Tibial artery (tissue), 4 donors: ENCODE data around the gene TMIGD2.

ENCODE experiments used
- DNase-seq, 2 donors: peaks; one replicate each; pipeline ENCODE4 v3.0.0-alpha.2; 2019
- H3K27ac ChIP-seq, 2 donors: fragments of 200-600 bp; sonication (generic) in 1 of 2; 1 replicate in 1 of 2; 2 replicates in 1 of 2; pipeline ENCODE4 v1.5.1; 2018 to 2019; ENCODE audit warnings: mild to moderate bottlenecking in 1 of 2
- H3K27me3 ChIP-seq, 2 donors: fragments of 200-600 bp; sonication (generic) in 1 of 2; one replicate each; pipeline versions ENCODE4 v1.5.1 to v1.6.0; 2016 to 2019
- H3K36me3 ChIP-seq, 3 donors: fragments of 200-600 bp; sonication (generic) in 2 of 3; one replicate each; pipeline ENCODE4 v1.5.1; 2016 to 2019; ENCODE audit warnings: mild to moderate bottlenecking in 2 of 3
- H3K4me1 ChIP-seq, 4 donors: fragments of 200-600 bp; sonication (generic) in 2 of 4; 1 replicate in 3 of 4; 2 replicates in 1 of 4; pipeline ENCODE4 v1.5.1; 2016 to 2019
- H3K4me3 ChIP-seq, 2 donors: fragments of 200-600 bp; sonication (generic) in 1 of 2; 1 replicate in 1 of 2; 2 replicates in 1 of 2; pipeline ENCODE4 v1.5.1; 2018 to 2019; ENCODE audit warnings: mild to moderate bottlenecking in 2 of 2
- H3K9me3 ChIP-seq, 3 donors: fragments of 200-600 bp; sonication (generic) in 1 of 3; one replicate each; pipeline ENCODE4 v1.5.1; 2016 to 2019
- intact Hi-C: fragments of 100-400 bp; cut with DNase I; formaldehyde crosslinking; loops from one replicate; pipeline ENCODE4 v1.15.0; 2023; ENCODE audit warnings: low total_unique reads
- TF ChIP-seq, protein P1 (sequence below), 2 experiments: fragments of 200-600 bp in 1 of 2; fragments of 450-650 bp in 1 of 2; IDR thresholded peaks; one replicate each; pipeline ENCODE4 v1.5.1; 2017 to 2019; ENCODE audit warnings: antibody characterized with exemption in 2 of 2, mild to moderate bottlenecking in 1 of 2, moderate library complexity in 1 of 2

TMIGD2 gene

GRCh38 chr19:4305257-4305612 lies 3.0 kb upstream of the TMIGD2 start:
- Histone ChIP-seq H3K4me1 (peaks cover 0 to 6% (median 2%) of the 10 kb centered on the region in 4 donors), H3K27ac (no peak overlapping the region), H3K4me3 (no peak overlapping the region), H3K9me3 (no peaks in the 10 kb centered on the region), H3K36me3 (no peaks in the 10 kb centered on the region), H3K27me3 (peaks cover 0 to 55% of the 10 kb centered on the region in 2 donors)
- DNase-seq, result no peak
- intact Hi-C loops, result no loop called here
- TF ChIP-seq, protein P1, sequence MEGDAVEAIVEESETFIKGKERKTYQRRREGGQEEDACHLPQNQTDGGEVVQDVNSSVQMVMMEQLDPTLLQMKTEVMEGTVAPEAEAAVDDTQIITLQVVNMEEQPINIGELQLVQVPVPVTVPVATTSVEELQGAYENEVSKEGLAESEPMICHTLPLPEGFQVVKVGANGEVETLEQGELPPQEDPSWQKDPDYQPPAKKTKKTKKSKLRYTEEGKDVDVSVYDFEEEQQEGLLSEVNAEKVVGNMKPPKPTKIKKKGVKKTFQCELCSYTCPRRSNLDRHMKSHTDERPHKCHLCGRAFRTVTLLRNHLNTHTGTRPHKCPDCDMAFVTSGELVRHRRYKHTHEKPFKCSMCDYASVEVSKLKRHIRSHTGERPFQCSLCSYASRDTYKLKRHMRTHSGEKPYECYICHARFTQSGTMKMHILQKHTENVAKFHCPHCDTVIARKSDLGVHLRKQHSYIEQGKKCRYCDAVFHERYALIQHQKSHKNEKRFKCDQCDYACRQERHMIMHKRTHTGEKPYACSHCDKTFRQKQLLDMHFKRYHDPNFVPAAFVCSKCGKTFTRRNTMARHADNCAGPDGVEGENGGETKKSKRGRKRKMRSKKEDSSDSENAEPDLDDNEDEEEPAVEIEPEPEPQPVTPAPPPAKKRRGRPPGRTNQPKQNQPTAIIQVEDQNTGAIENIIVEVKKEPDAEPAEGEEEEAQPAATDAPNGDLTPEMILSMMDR (IDR thresholded peaks at IDR 0.05), result no peak

GRCh38 chr19:4304538-4305256 lies 2.5 kb upstream of the TMIGD2 start, which contains the start of gene FSD1:
Gene FSD1 (plus strand): TSS chr19:4304598. CDS start chr19:4304747, 149 bp downstream.
- Histone ChIP-seq H3K27me3 (peaks cover 0 to 56% of the 10 kb centered on the region in 2 donors), H3K9me3 (no peaks in the 10 kb centered on the region), H3K36me3 (no peaks in the 10 kb centered on the region), H3K27ac (no peak within 1 kb of the TSS), H3K4me1 (peaks cover 0 to 6% (median 2%) of the 10 kb centered on the region in 4 donors), H3K4me3 (peak within 1 kb of the TSS in 1 of 2 donors; percentile 25)
- intact Hi-C loops, result no loop called here
- TF ChIP-seq, protein P1 (IDR thresholded peaks at IDR 0.05), result no peak
- no peak for DNase-seq

DNA sequence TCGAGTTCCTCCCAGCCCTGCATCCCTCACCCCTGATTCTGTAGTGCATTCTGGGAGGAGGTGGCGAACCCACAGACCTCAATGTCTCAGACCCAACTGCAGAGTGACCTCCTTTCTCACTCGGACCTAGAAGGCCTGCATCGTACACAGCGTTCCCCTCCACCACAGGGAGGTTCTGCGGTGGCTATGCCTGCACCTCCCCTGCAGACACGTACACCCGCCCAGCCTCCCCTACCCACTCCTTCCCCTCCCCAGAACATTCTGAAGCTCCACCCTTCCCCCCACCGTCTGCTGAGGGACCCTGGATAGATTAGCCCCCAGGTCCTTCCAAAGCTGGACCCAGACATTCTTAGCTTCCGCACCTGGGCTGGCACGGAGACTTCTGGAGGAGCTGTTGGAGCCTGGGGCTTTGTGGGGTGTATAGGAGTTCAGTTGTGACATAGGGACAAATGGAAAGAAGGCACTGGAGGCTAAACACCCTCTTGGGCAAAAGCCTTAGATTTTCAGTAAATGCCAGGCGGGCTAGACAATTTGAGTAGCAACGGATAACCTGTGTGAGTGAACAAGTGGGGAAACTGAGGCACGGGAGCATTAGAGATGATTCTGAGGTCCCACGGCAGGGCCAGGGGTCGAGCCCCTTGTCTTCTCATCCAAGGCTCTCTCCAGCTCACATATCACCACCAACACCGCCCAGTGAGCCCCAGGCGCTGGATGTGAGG lies 1.8 kb upstream of the TMIGD2 start:
- no peak overlapping the region for H3K4me3 ChIP-seq
- TF ChIP-seq, protein P1 (IDR thresholded peaks at IDR 0.05), result no peak
- no peak overlapping the region for H3K27ac ChIP-seq
- intact Hi-C loops, result no loop called here
- H3K9me3 ChIP-seq, result no peaks in the 10 kb centered on the region
- H3K4me1 ChIP-seq, result peaks cover 0 to 6% (median 2%) of the 10 kb centered on the region in 4 donors
- no peaks in the 10 kb centered on the region for H3K36me3 ChIP-seq
- DNase-seq, result no peak
- H3K27me3 ChIP-seq, result peaks cover 0 to 61% of the 10 kb centered on the region in 2 donors

GRCh38 chr19:4301590-4302242 lies 473 bp downstream of the TMIGD2 start:
- Histone ChIP-seq H3K4me1 (peaks cover 0 to 6% (median 2%) of the 10 kb centered on the region in 4 donors), H3K4me3 (no peak overlapping the region), H3K36me3 (no peaks in the 10 kb centered on the region), H3K27me3 (peaks cover 0 to 58% of the 10 kb centered on the region in 2 donors), H3K9me3 (no peaks in the 10 kb centered on the region), H3K27ac (no peak overlapping the region)
- TF ChIP-seq, protein P1 (IDR thresholded peaks at IDR 0.05), result no peak
- DNase-seq, result no peak
- intact Hi-C loops, result no loop called here

DNA sequence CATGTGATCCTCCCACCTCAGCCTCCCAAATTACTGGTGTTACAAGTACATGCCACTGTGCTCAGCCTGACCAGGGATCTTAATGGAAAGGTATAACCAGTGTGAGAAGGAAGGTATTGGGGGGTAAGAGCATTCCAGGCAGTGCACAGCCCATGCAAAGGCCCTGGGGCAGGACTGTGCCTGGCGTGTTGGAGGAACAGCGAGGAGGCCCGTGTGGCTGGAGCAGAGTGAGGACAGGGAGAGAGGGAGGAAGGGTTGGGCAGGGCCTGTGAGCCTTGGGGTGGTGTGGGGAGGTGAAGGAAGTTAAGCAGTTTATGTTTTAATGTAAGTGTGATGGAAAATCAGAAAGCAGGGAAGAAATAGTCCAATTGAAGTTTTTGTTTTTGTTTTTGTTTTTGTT lies 1.6 kb downstream of the TMIGD2 start:
- no peak overlapping the region for H3K4me3 ChIP-seq
- peaks cover 0 to 6% (median 2%) of the 10 kb centered on the region in 4 donors for H3K4me1 ChIP-seq
- DNase-seq, result no peak
- no peak overlapping the region for H3K27ac ChIP-seq
- TF ChIP-seq, protein P1 (IDR thresholded peaks at IDR 0.05), result no peak
- H3K27me3 ChIP-seq, result peaks cover 0 to 62% of the 10 kb centered on the region in 2 donors
- H3K36me3 ChIP-seq, result no peaks in the 10 kb centered on the region
- no peaks in the 10 kb centered on the region for H3K9me3 ChIP-seq
- intact Hi-C loops, result no loop called here
